Keratinocyte (primary cell): Measurements from ENCODE around the gene GPR3. TPM values are rescaled to one million over a fixed set of nuclear protein-coding genes. Genes with fewer than 3 reads are reported as not detected.

Experiments used
- DNase-seq: peaks from one replicate; pipeline ENCODE4 v3.0.0-alpha.2; 2011; ENCODE audit warnings: low read depth, missing footprints, low spot score
- FAIRE-seq: peaks from 2 replicates; lab custom pipeline; 2011; peaks lifted over from hg19 to GRCh38; lab: Jason Lieb, UNC
- H2AFZ ChIP-seq: 2 replicates; pipeline ENCODE4 v1.6.0; 2012; ENCODE audit warnings: low read length, control low read depth, inconsistent platforms; ENCODE audit not compliant: control insufficient read depth
- H3K27ac ChIP-seq: 2 replicates; pipeline ENCODE4 v1.5.1; 2011; ENCODE audit warnings: low read length; ENCODE audit not compliant: control insufficient read depth, insufficient read depth
- H3K27me3 ChIP-seq: 3 replicates; pipeline ENCODE4 v1.6.0; 2011; ENCODE audit warnings: low read length; ENCODE audit not compliant: control insufficient read depth, insufficient read depth; ENCODE audit errors: extremely low read depth
- H3K36me3 ChIP-seq, 2 experiments: 2 replicates in 1 of 2; 3 replicates in 1 of 2; pipeline ENCODE4 v1.5.1; 2011; ENCODE audit warnings: low read length in 2 of 2, mild to moderate bottlenecking in 1 of 2; ENCODE audit not compliant: control insufficient read depth in 2 of 2, insufficient read depth in 2 of 2; ENCODE audit errors: extremely low read depth in 1 of 2
- H3K4me1 ChIP-seq: 3 replicates; pipeline ENCODE4 v1.5.1; 2011; ENCODE audit warnings: low read length; ENCODE audit not compliant: control insufficient read depth, insufficient read depth; ENCODE audit errors: extremely low read depth
- H3K4me2 ChIP-seq: 3 replicates; pipeline ENCODE4 v1.6.0; 2011; ENCODE audit warnings: low read depth, low read length; ENCODE audit not compliant: control insufficient read depth, insufficient read depth; ENCODE audit errors: extremely low read depth
- H3K4me3 ChIP-seq, 3 experiments: fragments of 200-600 bp in 1 of 3; sonication (generic) in 1 of 3; 2 replicates in 2 of 3; 3 replicates in 1 of 3; pipeline ENCODE4 v1.5.1; 2011 to 2016; ENCODE audit warnings: low read length in 3 of 3, mild to moderate bottlenecking in 3 of 3, control low read depth in 2 of 3, inconsistent platforms in 1 of 3, low read depth in 1 of 3, mixed read lengths in 1 of 3, mixed run types in 1 of 3, moderate library complexity in 1 of 3; ENCODE audit not compliant: control insufficient read depth in 2 of 3, insufficient read depth in 2 of 3; ENCODE audit errors: extremely low read depth in 1 of 3
- H3K79me2 ChIP-seq: 2 replicates; pipeline ENCODE4 v1.6.0; 2012; ENCODE audit warnings: low read length; ENCODE audit not compliant: control insufficient read depth, insufficient read depth
- H3K9ac ChIP-seq: 3 replicates; pipeline ENCODE4 v1.6.0; 2011; ENCODE audit warnings: low read length; ENCODE audit not compliant: control insufficient read depth, insufficient read depth; ENCODE audit errors: extremely low read depth
- H3K9me1 ChIP-seq: 3 replicates; pipeline ENCODE4 v1.6.0; 2011; ENCODE audit warnings: low read length; ENCODE audit not compliant: control insufficient read depth, insufficient read depth; ENCODE audit errors: extremely low read depth
- H3K9me3 ChIP-seq: 2 replicates; pipeline ENCODE4 v1.5.1; 2012; ENCODE audit warnings: low read depth, low read length; ENCODE audit not compliant: control insufficient read depth
- H4K20me1 ChIP-seq: 3 replicates; pipeline ENCODE4 v1.6.0; 2011; ENCODE audit warnings: low read length; ENCODE audit not compliant: control insufficient read depth, insufficient read depth; ENCODE audit errors: extremely low read depth
- EZH2 ChIP-seq: IDR thresholded peaks from one replicate; pipeline ENCODE4 v1.6.1; 2012; ENCODE audit warnings: inconsistent platforms, mild to moderate bottlenecking, low read length, moderate library complexity
- dilution Hi-C: fragments of 300-500 bp; cut with MboI; formaldehyde crosslinking; loops from one replicate; pipeline ENCODE4 v1.7.0; 2020; ENCODE audit warnings: low sequenced_read_pairs; ENCODE audit not compliant: extremely low pct_ligation_motif_present
- polyA plus RNA-seq, 5 experiments: library from polyadenylated mRNA; depleted of rRNA in 3 of 5; stranded (reverse) in 3 of 5; stranded (forward) in 1 of 5; unstranded in 1 of 5; fragments of >200 nt; gene quantifications; 1 replicate in 1 of 5; 2 replicates in 3 of 5; 3 replicates in 1 of 5; pipeline versions ENCODE4 v1.2.1 to v1.2.3, GENCODE V29; 2011 to 2012; ENCODE audit warnings: missing spikeins in 2 of 5, low read depth in 1 of 5, low replicate concordance in 1 of 5
- TF ChIP-seq, protein P1 (sequence below), 3 experiments: IDR thresholded peaks in 1 of 3; conservative IDR thresholded peaks in 1 of 3; optimal IDR thresholded peaks in 1 of 3; 2 replicates in 2 of 3; 3 replicates in 1 of 3; pipeline versions ENCODE3 to v1.5.1; 2011; ENCODE audit warnings: low read length in 3 of 3, mild to moderate bottlenecking in 3 of 3, moderate library complexity in 2 of 3, control low read depth in 1 of 3, inconsistent platforms in 1 of 3; ENCODE audit not compliant: insufficient read depth in 2 of 3; ENCODE audit errors: extremely low read depth in 1 of 3

GPR3 gene
- polyA plus RNA-seq, 1 donor (not counting 4 experiments of a cell fraction or from before 2014, with no cell fraction given), result 1.4 TPM

DNA sequence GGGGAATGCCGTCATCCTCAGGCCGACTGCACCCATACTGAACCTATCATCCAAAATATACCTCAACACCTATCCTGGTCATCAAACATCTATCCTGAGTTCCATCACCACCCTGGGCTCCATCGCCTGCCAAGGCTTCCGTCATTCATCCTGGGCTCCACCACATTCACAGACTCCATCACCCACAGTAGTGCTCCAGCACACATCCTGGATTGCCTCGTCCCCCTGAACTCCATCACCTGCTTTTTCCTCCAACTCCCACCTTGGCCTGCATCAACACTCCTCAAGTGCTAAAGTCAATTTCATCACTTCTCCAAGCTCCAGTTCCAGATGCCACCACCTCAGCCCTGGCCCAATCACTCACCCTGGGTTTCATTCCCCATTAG lies 33.5 kb upstream of the GPR3 start:
- TF ChIP-seq EZH2, result no peak
- TF ChIP-seq, protein P1, sequence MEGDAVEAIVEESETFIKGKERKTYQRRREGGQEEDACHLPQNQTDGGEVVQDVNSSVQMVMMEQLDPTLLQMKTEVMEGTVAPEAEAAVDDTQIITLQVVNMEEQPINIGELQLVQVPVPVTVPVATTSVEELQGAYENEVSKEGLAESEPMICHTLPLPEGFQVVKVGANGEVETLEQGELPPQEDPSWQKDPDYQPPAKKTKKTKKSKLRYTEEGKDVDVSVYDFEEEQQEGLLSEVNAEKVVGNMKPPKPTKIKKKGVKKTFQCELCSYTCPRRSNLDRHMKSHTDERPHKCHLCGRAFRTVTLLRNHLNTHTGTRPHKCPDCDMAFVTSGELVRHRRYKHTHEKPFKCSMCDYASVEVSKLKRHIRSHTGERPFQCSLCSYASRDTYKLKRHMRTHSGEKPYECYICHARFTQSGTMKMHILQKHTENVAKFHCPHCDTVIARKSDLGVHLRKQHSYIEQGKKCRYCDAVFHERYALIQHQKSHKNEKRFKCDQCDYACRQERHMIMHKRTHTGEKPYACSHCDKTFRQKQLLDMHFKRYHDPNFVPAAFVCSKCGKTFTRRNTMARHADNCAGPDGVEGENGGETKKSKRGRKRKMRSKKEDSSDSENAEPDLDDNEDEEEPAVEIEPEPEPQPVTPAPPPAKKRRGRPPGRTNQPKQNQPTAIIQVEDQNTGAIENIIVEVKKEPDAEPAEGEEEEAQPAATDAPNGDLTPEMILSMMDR (optimal IDR thresholded peaks at IDR 0.05 in 1 of 3, IDR thresholded peaks at IDR 0.05 in 1 of 3, conservative IDR thresholded peaks at IDR 0.05 in 1 of 3; ENCODE audit: extremely low read depth in 1 of 3, insufficient read depth in 2 of 3, low read length in 3 of 3), result no peak

GRCh38 chr1:27359822-27360158 lies 32.6 kb upstream of the GPR3 start:
- Histone ChIP-seq H3K9me3 (no peaks in the 10 kb centered on the region), H3K27ac (no peak overlapping the region), H3K79me2 (peaks cover 7% of the 10 kb centered on the region), H3K9ac (no peak overlapping the region), H3K27me3 (no peaks in the 10 kb centered on the region), H4K20me1 (peaks cover 3% of the 10 kb centered on the region), H2AFZ (no peak overlapping the region), H3K4me1 (peaks cover 8% of the 10 kb centered on the region), H3K4me3 (no peak overlapping the region), H3K4me2 (no peak overlapping the region), H3K36me3 (peaks cover 26 to 43% of the 10 kb centered on the region in 2 experiments), H3K9me1 (no peaks in the 10 kb centered on the region)
- no peak for TF ChIP-seq EZH2
- TF ChIP-seq, protein P1 (optimal IDR thresholded peaks at IDR 0.05 in 1 of 3, IDR thresholded peaks at IDR 0.05 in 1 of 3, conservative IDR thresholded peaks at IDR 0.05 in 1 of 3; ENCODE audit: extremely low read depth in 1 of 3, insufficient read depth in 2 of 3, low read length in 3 of 3), result no peak
- dilution Hi-C loops, result no loop called here
- FAIRE-seq (no peak), DNase-seq (no peak)

More for the DNA sequence above, 33.5 kb upstream of the GPR3 start:
- no peaks in the 10 kb centered on the region for H3K9me1 ChIP-seq
- H3K79me2 ChIP-seq, result no peaks in the 10 kb centered on the region
- H3K4me1 ChIP-seq, result peaks cover 6% of the 10 kb centered on the region
- no peak overlapping the region for H3K4me3 ChIP-seq
- H3K9ac ChIP-seq, result no peak overlapping the region
- dilution Hi-C loops, result no loop called here
- H3K9me3 ChIP-seq, result no peaks in the 10 kb centered on the region
- H2AFZ ChIP-seq, result no peak overlapping the region
- no peak for FAIRE-seq
- no peak for DNase-seq
- peaks cover 21 to 44% of the 10 kb centered on the region in 2 experiments for H3K36me3 ChIP-seq
- H3K27ac ChIP-seq, result no peak overlapping the region
- H3K4me2 ChIP-seq, result no peak overlapping the region
- H4K20me1 ChIP-seq, result peaks cover 3% of the 10 kb centered on the region
- H3K27me3 ChIP-seq, result no peaks in the 10 kb centered on the region
